ENCODE data around the gene CSF2. TPM values are rescaled to one million over a fixed set of nuclear protein-coding genes. Genes with fewer than 3 reads are reported as not detected.

Gene CSF2
- total RNA-seq, 2 experiments from 2014 or later, result not detected

GRCh38 chr5:132072528-132072927 is 1.1 kb upstream of the CSF2 start:
- Histone ChIP-seq H2AFZ (ENCODE audit: low read length) (no peak overlapping the region), H3K9me3 (ENCODE audit: low read length) (no peaks in the 10 kb centered on the region), H3K27ac (ENCODE audit: low read depth, low read length, poor library complexity, severe bottlenecking) (no peak overlapping the region), H3K9me2 (ENCODE audit: insufficient read depth, low read length) (no peaks in the 10 kb centered on the region), H3K79me2 (ENCODE audit: insufficient read depth, low read depth, low read length) (no peaks in the 10 kb centered on the region), H3K4me3 (ENCODE audit: low read depth, low read length, poor library complexity, severe bottlenecking) (no peak overlapping the region), H4K20me1 (ENCODE audit: insufficient read depth, low read length) (no peaks in the 10 kb centered on the region), H3K4me2 (ENCODE audit: low read length) (no peak overlapping the region), H3K36me3 (ENCODE audit: insufficient read depth, low read length) (no peaks in the 10 kb centered on the region), H3K4me1 (ENCODE audit: insufficient read depth, low read length, poor library complexity, severe bottlenecking) (no peaks in the 10 kb centered on the region)
- TF ChIP-seq EZH2phosphoT487 (IDR thresholded peaks at IDR 0.05; ENCODE audit: borderline replicate concordance, low read depth, low read length) (no peak), CTCF (conservative IDR thresholded peaks at IDR 0.05; ENCODE audit: low read length) (no peak)
- no peak for DNase-seq (ENCODE audit: low spot score)
- POLR2A ChIA-PET, result no interaction called here
- CTCF ChIA-PET (ENCODE audit: unreplicated experiment), result no interaction called here
- BruUV-seq (replicated peaks), result no TSS peak
- intact Hi-C loops (cut with micrococcal nuclease; ENCODE audit: unreplicated experiment), result no loop called here

GRCh38 chr5:132074091-132074771 is 642 bp downstream of the CSF2 start:
- H3K9me3 ChIP-seq (ENCODE audit: low read length), result no peaks in the 10 kb centered on the region
- H2AFZ ChIP-seq (ENCODE audit: low read length), result no peak overlapping the region
- no peaks in the 10 kb centered on the region for H3K79me2 ChIP-seq (ENCODE audit: insufficient read depth, low read depth, low read length)
- no peak overlapping the region for H3K4me2 ChIP-seq (ENCODE audit: low read length)
- BruUV-seq (replicated peaks), result no TSS peak
- TF ChIP-seq EZH2phosphoT487 (IDR thresholded peaks at IDR 0.05; ENCODE audit: borderline replicate concordance, low read depth, low read length), result no peak
- TF ChIP-seq CTCF (conservative IDR thresholded peaks at IDR 0.05; ENCODE audit: low read length), result no peak
- ChIA-PET POLR2A (interaction anchor here (1.6 kb wide), 1 partner anchor 28 kb away, joined by 5 read pairs; no protein-coding TSS in a partner anchor), CTCF (ENCODE audit: unreplicated experiment) (no interaction called here)
- H3K9me2 ChIP-seq (ENCODE audit: insufficient read depth, low read length), result no peaks in the 10 kb centered on the region
- H3K27ac ChIP-seq (ENCODE audit: low read depth, low read length, poor library complexity, severe bottlenecking), result no peak overlapping the region
- H3K36me3 ChIP-seq (ENCODE audit: insufficient read depth, low read length), result no peaks in the 10 kb centered on the region
- H4K20me1 ChIP-seq (ENCODE audit: insufficient read depth, low read length), result no peaks in the 10 kb centered on the region
- no peak overlapping the region for H3K4me3 ChIP-seq (ENCODE audit: low read depth, low read length, poor library complexity, severe bottlenecking)
- no peaks in the 10 kb centered on the region for H3K4me1 ChIP-seq (ENCODE audit: insufficient read depth, low read length, poor library complexity, severe bottlenecking)
- intact Hi-C loops (cut with micrococcal nuclease; ENCODE audit: unreplicated experiment), result no loop called here
- DNase-seq (ENCODE audit: low spot score), result no peak

Data from OCI-LY7 (cell line).